Measurements from ENCODE around the gene SEMA3D. TPM values are rescaled to one million over a fixed set of nuclear protein-coding genes. Genes with fewer than 3 reads are reported as not detected.

SEMA3D gene
- total and polyA plus RNA-seq, 2 experiments from 2014 or later: 1.5 to 7.2 TPM

- TF ChIP-seq EZH2 (IDR thresholded peaks at IDR 0.05; ENCODE audit: low read depth, unreplicated experiment): no peak
- TF ChIP-seq, protein P1, sequence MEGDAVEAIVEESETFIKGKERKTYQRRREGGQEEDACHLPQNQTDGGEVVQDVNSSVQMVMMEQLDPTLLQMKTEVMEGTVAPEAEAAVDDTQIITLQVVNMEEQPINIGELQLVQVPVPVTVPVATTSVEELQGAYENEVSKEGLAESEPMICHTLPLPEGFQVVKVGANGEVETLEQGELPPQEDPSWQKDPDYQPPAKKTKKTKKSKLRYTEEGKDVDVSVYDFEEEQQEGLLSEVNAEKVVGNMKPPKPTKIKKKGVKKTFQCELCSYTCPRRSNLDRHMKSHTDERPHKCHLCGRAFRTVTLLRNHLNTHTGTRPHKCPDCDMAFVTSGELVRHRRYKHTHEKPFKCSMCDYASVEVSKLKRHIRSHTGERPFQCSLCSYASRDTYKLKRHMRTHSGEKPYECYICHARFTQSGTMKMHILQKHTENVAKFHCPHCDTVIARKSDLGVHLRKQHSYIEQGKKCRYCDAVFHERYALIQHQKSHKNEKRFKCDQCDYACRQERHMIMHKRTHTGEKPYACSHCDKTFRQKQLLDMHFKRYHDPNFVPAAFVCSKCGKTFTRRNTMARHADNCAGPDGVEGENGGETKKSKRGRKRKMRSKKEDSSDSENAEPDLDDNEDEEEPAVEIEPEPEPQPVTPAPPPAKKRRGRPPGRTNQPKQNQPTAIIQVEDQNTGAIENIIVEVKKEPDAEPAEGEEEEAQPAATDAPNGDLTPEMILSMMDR (conservative IDR thresholded peaks at IDR 0.05; ENCODE audit: low read depth in 2 of 2): no peak
Observed at GRCh38 chr7:84953234-84953633, 233.6 kb downstream of the SEMA3D start (continued).

GRCh38 chr7:84950836-84951235, 236.0 kb downstream of the SEMA3D start:
- no peak overlapping the region for H3K27ac Mint-ChIP-seq
- H3K27me3 Mint-ChIP-seq (ENCODE audit: insufficient read depth, low read depth, poor library complexity): no peaks in the 10 kb centered on the region
- H3K4me3 Mint-ChIP-seq: no peak overlapping the region
- Histone ChIP-seq H3K27ac (ENCODE audit: low read depth) (no peak overlapping the region), H3K36me3 (ENCODE audit: insufficient read depth) (no peaks in the 10 kb centered on the region), H2AFZ (no peak overlapping the region; the same call in 1 of the 2 replicates), H3K9me2 (ENCODE audit: insufficient read depth) (no peaks in the 10 kb centered on the region), H3K4me3 (no peak overlapping the region), H4K20me1 (replicated peaks; ENCODE audit: insufficient read depth) (no peaks in the 10 kb centered on the region), H3F3A (replicated peaks; ENCODE audit: low read depth) (no peaks in the 10 kb centered on the region), H3K79me2 (replicated peaks; ENCODE audit: insufficient read depth) (no peaks in the 10 kb centered on the region), H3K4me1 (ENCODE audit: insufficient read depth) (peaks cover 10% of the 10 kb centered on the region), H3K4me2 (no peak overlapping the region), H3K27me3 (ENCODE audit: insufficient read depth) (no peaks in the 10 kb centered on the region)
- ATAC-seq (no peak), DNase-seq (ENCODE audit: low spot score) (no peak)
- peaks cover 9% of the 10 kb centered on the region; the same call in 2 of the 3 replicates for H3K4me1 Mint-ChIP-seq
- no peaks in the 10 kb centered on the region for H3K36me3 Mint-ChIP-seq (ENCODE audit: low read depth)
- TF ChIP-seq ZNF114 (CRISPR knock-in tag; IDR thresholded peaks at IDR 0.05) (no peak), ZNF331 (CRISPR knock-in tag; IDR thresholded peaks at IDR 0.05; ENCODE audit: low read depth) (no peak), JUNB (IDR thresholded peaks at IDR 0.05; ENCODE audit: unreplicated experiment) (no peak), POLR2AphosphoS5 (IDR thresholded peaks at IDR 0.05; ENCODE audit: low read depth) (no peak), EZH2 (IDR thresholded peaks at IDR 0.05; ENCODE audit: low read depth, unreplicated experiment) (no peak), ZNF462 (CRISPR knock-in tag; IDR thresholded peaks at IDR 0.05) (no peak)
- TF ChIP-seq, protein P1 (conservative IDR thresholded peaks at IDR 0.05; ENCODE audit: low read depth in 2 of 2): no peak
- TF ChIP-seq, protein P2, sequence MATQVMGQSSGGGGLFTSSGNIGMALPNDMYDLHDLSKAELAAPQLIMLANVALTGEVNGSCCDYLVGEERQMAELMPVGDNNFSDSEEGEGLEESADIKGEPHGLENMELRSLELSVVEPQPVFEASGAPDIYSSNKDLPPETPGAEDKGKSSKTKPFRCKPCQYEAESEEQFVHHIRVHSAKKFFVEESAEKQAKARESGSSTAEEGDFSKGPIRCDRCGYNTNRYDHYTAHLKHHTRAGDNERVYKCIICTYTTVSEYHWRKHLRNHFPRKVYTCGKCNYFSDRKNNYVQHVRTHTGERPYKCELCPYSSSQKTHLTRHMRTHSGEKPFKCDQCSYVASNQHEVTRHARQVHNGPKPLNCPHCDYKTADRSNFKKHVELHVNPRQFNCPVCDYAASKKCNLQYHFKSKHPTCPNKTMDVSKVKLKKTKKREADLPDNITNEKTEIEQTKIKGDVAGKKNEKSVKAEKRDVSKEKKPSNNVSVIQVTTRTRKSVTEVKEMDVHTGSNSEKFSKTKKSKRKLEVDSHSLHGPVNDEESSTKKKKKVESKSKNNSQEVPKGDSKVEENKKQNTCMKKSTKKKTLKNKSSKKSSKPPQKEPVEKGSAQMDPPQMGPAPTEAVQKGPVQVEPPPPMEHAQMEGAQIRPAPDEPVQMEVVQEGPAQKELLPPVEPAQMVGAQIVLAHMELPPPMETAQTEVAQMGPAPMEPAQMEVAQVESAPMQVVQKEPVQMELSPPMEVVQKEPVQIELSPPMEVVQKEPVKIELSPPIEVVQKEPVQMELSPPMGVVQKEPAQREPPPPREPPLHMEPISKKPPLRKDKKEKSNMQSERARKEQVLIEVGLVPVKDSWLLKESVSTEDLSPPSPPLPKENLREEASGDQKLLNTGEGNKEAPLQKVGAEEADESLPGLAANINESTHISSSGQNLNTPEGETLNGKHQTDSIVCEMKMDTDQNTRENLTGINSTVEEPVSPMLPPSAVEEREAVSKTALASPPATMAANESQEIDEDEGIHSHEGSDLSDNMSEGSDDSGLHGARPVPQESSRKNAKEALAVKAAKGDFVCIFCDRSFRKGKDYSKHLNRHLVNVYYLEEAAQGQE (IDR thresholded peaks at IDR 0.05; ENCODE audit: unreplicated experiment): no peak
- H3K9me3 Mint-ChIP-seq: no peaks in the 10 kb centered on the region

Data from GM23338 (cell line).